GM18870 (cell line): ENCODE data around the gene LMTK2.

ENCODE experiments used
- ATAC-seq: cut with Tn5 transposase; IDR thresholded peaks from one replicate; pipeline ENCODE4 v1.9.1; 2021; ENCODE audit warnings: moderate library complexity; ENCODE audit not compliant: unreplicated experiment

LMTK2 gene

DNA sequence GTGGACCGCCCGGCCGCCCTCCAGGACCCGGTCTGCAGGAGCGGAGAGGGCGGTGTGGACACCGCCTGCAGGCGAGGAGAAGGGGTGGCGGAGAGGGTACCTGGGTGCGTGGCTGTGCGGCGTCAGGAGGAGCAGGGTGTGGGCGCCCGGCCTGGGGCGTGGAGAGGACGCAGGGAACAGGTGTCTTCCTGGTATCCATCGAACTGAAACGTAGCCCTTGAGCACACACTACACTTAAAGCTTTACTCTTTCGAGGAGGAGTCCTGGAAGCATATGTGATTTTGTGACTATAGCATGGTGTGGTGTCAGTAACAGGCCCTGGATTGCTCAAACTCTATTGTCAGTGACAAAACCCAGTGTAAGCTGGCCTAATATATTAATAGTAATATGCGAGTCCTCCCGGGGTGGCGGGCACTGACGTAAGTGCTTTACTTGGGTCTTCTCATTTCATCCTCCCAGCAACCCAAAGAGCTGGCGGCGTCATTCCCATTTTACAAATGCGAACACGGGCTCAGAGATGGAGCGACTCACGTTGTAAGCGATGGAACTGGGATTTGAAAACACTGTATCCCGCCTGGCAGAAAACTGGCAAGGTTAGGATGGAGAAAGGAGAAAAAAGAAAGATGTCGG, 145.9 kb downstream of the LMTK2 start:
- ATAC-seq, result no peak

DNA sequence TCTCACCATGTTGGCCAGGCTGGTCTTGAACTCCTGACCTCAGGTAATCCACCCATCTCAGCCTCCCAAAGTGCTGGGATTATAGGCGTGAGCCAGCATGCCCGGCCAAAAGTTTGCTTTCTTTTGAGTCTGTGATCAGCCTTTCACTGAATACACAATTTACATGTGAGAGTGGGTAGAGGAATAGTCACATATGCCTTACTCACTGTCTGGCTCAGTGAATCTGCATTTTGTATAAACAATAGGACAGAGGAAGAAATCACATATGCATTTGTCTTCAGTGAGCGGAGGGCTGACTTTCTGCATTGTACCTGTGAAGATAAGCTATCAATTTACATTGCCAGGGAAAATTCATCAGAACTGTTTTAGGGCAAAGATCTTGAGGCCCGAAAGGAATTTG, 147.9 kb downstream of the LMTK2 start:
- no peak for ATAC-seq

DNA sequence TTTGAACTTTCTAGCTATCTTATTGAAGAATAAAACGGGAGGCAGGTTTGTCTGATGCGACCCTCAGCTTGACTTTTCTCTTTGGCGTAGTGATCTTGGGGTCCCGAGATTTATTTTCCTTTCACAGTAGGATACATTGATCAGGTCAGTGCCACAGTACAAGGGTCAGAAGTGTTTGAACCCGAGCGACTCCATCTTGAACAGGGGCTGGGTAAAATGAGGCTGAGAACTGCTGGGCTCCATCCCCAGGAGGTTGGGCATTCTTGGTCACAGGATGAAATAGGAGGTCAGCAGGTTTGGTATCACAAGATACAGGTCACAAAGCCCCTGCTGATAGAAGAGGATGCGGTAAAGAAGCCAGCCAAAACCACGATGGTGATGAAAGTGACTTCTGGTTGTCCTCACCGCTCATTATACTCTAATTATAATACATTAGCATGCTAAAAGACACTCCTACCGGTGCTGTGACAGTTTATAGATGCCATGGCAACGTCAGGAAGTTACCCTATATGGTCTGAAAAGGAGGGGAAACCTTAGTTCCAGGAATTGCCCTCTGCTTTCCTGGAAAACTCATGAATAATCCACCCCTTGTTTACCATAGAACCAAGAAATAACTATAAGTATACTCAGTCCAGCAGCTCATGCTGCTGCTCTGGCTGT, 148.4 kb downstream of the LMTK2 start:
- no peak for ATAC-seq

DNA sequence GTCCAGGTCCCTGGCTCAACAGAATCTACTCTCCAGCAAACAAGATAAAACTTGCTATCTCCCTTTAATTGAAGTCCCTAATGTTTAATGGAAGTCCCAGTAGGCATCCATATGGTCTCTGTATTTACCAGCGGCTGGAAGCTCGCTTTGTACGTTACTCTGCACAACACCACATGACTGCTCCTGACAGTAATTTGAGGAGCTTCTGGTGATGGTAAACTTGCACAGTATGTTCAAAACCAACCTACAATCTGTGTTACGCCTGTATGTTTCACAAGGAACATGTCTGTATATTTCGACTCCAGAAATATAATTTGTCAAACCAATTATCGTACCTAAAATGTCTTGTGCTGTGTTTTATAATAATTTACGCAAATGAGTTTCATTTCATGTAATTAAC, 149.8 kb downstream of the LMTK2 start:
- no peak for ATAC-seq

DNA sequence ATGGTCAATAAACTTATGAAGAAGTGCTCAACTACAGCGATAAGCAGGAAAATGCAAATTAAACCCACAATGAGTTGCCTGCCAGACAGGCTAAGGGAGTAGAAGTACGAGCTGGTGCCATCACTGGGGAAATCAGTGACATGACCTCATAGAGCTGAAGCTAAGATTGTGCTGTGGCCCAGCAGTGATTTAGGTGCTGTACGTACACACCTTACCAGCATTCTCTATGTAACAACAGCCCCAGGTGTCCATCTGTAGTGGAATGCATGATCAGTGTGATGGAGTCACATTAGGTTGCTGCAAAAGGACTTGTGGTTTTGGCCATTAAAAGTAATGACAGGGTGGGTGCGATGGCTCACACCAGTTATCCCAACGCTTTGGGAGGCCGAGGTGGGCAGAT, 151.0 kb downstream of the LMTK2 start:
- no peak for ATAC-seq
